Psoas muscle (tissue), 8 donors: ENCODE data around the gene FGD2. TPM values are rescaled to one million over a fixed set of nuclear protein-coding genes. Genes with fewer than 3 reads are reported as not detected.

Experiments
- ATAC-seq, 4 donors: fragments of 200-7000 bp; cut with Tn5 transposase; one replicate each; pipeline ENCODE4 v1.9.1; 2020; ENCODE audit warnings: moderate library complexity in 3 of 4, mild to moderate bottlenecking in 2 of 4
- DNase-seq, 2 donors: peaks; one replicate each; pipeline ENCODE4 v3.0.0-alpha.2; 2020
- H3K27ac ChIP-seq: fragments of 200-600 bp; one replicate; pipeline ENCODE4 v1.8.0; 2022
- H3K27me3 ChIP-seq, 3 donors: fragments of 200-600 bp in 1 of 3; one replicate each; pipeline versions ENCODE4 v1.6.1 to v1.8.0; 2013 to 2022; ENCODE audit warnings: low read length in 2 of 3, mild to moderate bottlenecking in 2 of 3, moderate library complexity in 1 of 3; ENCODE audit not compliant: insufficient read depth in 3 of 3
- H3K36me3 ChIP-seq, 2 donors: fragments of 200-600 bp in 1 of 2; one replicate each; pipeline versions ENCODE4 v1.6.1 to v1.8.0; 2013 to 2022; ENCODE audit warnings: low read depth in 1 of 2, mild to moderate bottlenecking in 1 of 2, moderate library complexity in 1 of 2; ENCODE audit not compliant: insufficient read depth in 1 of 2
- H3K4me1 ChIP-seq: fragments of 200-600 bp; one replicate; pipeline ENCODE4 v1.8.0; 2022
- H3K4me3 ChIP-seq: fragments of 200-600 bp; one replicate; pipeline ENCODE4 v1.8.0; 2022; ENCODE audit warnings: mild to moderate bottlenecking
- H3K9me3 ChIP-seq: fragments of 200-600 bp; one replicate; pipeline ENCODE4 v1.8.0; 2022
- WGBS, 3 donors: extraction: QIAGEN DNeasy Blood & Tissue Kit; methylation state at CpG; one replicate each; pipeline versions ENCODE4 v1.1.6 to v1.1.7; 2013; 5-methylcytosine and 5-hydroxymethylcytosine counted together
- intact Hi-C, 2 donors: fragments of 100-400 bp; cut with DNase I; formaldehyde crosslinking; loops; one replicate each; pipeline versions ENCODE4 v1.11.0 to v1.14.2; 2022
- polyA plus RNA-seq, 3 donors: library from polyadenylated mRNA; stranded (reverse); fragments of 200-250 nt; gene quantifications; one replicate each; pipeline ENCODE4 v1.2.3, GENCODE V29; 2013
- total RNA-seq, 4 donors: library from RNA; stranded (reverse); fragmentation: NEBNext Ultra II Directional in 2 of 4; extraction: Animal tissue kit (Norgen Biotek cat#: 25700) in 2 of 4; gene quantifications; one replicate each; pipeline versions ENCODE4 v1.2.1 to v1.2.4, GENCODE V29; 2021 to 2023
- TF ChIP-seq, protein P1 (sequence below): fragments of 200-600 bp; IDR thresholded peaks from one replicate; pipeline ENCODE4 v1.8.0; 2022; ENCODE audit warnings: antibody characterized with exemption
- donor health status: healthy with polysubstance abuse.
- donor health status: DM: no; HTN: no; CAD: no; lungs with moderate emphysema.
- donor health status: Bipolar disorder and iron deficiency.
- donor health status: healthy.
- donor health status: DM: yes; HTN: yes; CAD: no.
- donor health status: DM: no; HTN: no; CAD: no.
- donor health status: DM: no; HTN: no; CAD: no.
- donor health status: DM: yes; HTN: yes; CAD: no.

The FGD2 gene
- total and polyA plus RNA-seq, 7 donors, result 0.75 to 4.2 (median 1.7) TPM

DNA sequence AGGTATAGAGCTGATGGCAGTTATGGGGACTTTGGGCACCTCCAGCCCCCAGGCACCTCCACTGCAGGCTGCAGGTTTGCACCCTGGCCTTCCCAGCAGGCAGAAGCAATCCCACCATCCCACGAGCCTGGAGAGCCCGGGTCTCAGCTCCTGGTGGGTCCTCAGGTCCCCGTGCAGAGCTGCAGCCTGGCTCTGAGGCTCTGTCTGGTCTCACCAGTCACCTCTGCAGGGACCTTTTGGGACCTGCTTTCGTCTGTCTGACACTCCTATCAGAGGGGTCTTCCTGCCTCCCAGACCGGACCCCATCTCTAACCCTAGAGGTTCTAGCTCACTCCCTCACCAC, 41.9 kb downstream of the FGD2 start:
- intact Hi-C loops, result no loop called here
- DNase-seq (no peak), ATAC-seq (no peak)
- TF ChIP-seq, protein P1, sequence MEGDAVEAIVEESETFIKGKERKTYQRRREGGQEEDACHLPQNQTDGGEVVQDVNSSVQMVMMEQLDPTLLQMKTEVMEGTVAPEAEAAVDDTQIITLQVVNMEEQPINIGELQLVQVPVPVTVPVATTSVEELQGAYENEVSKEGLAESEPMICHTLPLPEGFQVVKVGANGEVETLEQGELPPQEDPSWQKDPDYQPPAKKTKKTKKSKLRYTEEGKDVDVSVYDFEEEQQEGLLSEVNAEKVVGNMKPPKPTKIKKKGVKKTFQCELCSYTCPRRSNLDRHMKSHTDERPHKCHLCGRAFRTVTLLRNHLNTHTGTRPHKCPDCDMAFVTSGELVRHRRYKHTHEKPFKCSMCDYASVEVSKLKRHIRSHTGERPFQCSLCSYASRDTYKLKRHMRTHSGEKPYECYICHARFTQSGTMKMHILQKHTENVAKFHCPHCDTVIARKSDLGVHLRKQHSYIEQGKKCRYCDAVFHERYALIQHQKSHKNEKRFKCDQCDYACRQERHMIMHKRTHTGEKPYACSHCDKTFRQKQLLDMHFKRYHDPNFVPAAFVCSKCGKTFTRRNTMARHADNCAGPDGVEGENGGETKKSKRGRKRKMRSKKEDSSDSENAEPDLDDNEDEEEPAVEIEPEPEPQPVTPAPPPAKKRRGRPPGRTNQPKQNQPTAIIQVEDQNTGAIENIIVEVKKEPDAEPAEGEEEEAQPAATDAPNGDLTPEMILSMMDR, result no peak
- H3K36me3 ChIP-seq, result no peaks in the 10 kb centered on the region
- peaks cover 11% of the 10 kb centered on the region for H3K4me1 ChIP-seq
- no peaks in the 10 kb centered on the region for H3K27me3 ChIP-seq
- WGBS, 3 donors, result 88 to 93% (median 93%) methylated on average over 5 of the region's 5 CpGs
- no peak overlapping the region for H3K4me3 ChIP-seq
- H3K9me3 ChIP-seq, result no peaks in the 10 kb centered on the region
- no peak overlapping the region for H3K27ac ChIP-seq

DNA sequence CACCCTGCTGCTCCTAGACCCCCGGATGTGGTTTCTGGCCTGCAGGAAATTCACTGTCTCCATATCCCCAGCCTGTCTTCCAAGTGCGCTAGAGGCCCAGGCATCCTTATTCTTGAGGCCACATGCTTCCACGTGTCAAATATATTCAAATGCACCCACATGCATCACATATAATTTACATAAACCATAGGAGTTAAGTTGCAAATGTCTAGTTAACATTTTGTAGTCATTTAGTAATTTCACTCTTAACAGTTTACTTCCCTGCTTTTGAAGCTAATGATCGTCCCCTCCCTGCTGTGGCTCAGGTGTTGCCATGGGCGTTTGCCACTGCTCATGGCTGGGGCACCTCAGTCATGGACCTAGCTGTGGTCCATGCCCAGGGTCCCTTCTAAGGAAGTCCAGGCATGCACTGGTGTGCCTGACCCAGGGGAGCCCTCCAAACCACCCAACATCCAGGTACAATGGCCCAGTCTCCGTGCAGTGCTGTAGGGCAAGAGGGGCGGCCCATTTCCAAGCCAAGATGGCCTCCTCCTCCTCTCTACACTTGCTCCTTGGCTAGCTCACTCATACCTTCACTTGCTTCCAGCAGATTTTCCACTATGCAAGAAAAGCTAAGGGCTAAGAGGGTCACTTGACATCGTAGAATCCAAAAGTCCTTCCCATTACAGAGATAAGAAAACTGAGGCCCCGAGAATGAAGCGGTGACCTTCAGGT, 42.4 kb downstream of the FGD2 start:
- Histone ChIP-seq H3K4me3 (no peak overlapping the region), H3K9me3 (no peaks in the 10 kb centered on the region), H3K4me1 (peaks cover 11% of the 10 kb centered on the region), H3K36me3 (no peaks in the 10 kb centered on the region), H3K27ac (no peak overlapping the region), H3K27me3 (no peaks in the 10 kb centered on the region)
- ATAC-seq, result no peak
- 87 to 91% (median 88%) methylated on average over 10 of the region's 10 CpGs for WGBS, 3 donors
- TF ChIP-seq, protein P1, result no peak
- DNase-seq, result no peak
- intact Hi-C loops, result no loop called here

DNA sequence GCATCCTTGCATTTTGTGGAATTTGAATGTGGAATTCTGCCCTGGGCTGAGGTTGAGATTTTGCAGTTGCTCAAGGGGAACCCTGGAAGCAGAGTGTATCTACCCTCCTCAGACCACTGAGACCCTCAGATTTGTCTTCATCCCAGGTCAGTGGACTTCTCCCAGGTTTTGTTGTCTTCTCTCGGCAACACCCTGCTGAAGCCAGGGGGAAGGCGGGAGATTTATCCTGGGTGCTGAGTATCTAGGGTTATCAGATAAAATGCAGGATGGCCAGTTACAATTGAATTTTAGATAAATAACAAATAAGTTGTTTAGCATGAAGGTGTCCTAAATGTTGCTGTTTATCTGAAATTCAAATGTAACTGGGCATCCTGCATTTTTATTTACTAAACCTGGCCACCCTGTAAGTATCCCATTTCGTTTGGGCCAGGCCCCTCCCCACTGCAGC, 43.0 kb downstream of the FGD2 start:
- Histone ChIP-seq H3K9me3 (no peaks in the 10 kb centered on the region), H3K4me3 (no peak overlapping the region), H3K27me3 (no peaks in the 10 kb centered on the region), H3K4me1 (peaks cover 11% of the 10 kb centered on the region), H3K27ac (no peak overlapping the region), H3K36me3 (no peaks in the 10 kb centered on the region)
- no peak for DNase-seq
- TF ChIP-seq, protein P1, result no peak
- no peak for ATAC-seq
- 43 to 63% (median 46%) methylated on average over 3 of the region's 3 CpGs for WGBS, 3 donors
- intact Hi-C loops, result no loop called here

DNA sequence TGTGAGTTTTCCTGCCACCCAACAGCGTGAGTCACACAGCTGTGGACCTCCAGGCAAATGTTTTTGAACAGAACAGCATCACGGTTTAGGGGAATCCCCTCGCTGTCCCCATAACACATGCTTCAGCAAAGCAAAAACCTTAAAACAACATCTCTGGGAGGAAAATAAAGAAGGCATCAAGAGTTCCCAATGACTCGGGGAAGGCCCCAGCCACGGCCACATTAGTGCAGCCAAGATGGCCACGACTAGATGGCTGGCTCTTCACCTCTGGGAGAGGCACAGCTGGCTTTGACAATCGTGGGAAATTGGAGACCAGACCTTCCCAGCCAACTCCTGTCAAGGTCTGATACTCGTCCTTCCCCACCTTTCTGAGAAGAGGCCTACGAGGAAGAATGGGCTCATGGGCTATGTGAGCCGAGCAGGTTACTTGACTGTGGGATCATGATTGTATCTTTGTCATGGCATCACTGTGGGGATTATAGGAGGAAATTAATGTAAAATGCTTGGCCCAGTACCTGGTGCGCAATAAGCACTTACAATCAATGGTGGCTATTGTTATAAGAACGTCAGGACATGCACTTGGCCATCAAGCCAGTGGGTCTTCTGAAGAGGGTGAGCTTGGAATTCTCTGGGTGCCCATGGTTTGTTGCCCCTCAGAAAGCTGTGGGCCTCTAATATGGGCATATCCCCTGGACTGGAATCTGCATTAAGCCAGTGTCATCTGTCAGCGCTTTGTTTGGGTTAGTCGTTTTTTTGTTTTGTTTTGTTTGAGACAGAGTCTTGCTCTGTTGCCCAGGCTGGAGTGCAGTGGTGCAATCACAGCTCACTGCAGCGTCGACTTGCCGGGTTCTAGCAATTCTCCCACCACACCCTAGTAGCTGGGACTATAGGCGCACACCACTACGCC, 43.6 kb downstream of the FGD2 start:
- DNase-seq (peak; percentile 51 to 74), ATAC-seq (peak in 3 of 4 donors; percentile 23 to 33 (median 26))
- Histone ChIP-seq H3K36me3 (no peaks in the 10 kb centered on the region), H3K27ac (peak overlapping the region; percentile 24), H3K27me3 (no peaks in the 10 kb centered on the region), H3K4me1 (peaks cover 11% of the 10 kb centered on the region), H3K9me3 (no peaks in the 10 kb centered on the region), H3K4me3 (no peak overlapping the region)
- 66 to 73% (median 70%) methylated on average over 19 of the region's 19 CpGs for WGBS, 3 donors
- intact Hi-C loops, result no loop called here
- TF ChIP-seq, protein P1, result no peak
